ENCODE results near the gene XRCC6.
"Not testable (repeated sequence)": the region's sequence is repeated elsewhere in the genome, so short reads cannot be mapped to it uniquely, and the experiment has no call there.

Gene XRCC6

DNA sequence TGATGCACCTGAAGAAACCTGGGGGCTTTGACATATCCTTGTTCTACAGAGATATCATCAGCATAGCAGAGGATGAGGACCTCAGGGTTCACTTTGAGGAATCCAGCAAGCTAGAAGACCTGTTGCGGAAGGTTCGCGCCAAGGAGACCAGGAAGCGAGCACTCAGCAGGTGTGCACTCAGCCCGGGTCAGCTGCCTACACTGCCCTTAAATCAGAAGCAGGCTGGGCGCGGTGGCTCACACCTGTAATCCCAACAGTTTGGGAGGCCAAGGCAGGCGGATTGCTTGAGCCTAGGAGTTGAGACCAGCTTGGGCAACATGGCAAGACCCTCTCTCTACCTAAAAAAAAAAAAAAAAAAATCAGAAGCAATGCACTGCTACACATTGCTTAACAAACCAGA lies 16.5 kb downstream of the XRCC6 start:
- not testable (repeated sequence) for H3K9ac ChIP-seq (ENCODE audit: low read length); H3K27me3 ChIP-seq (ENCODE audit: control insufficient read depth, insufficient read depth, low read length); H3K4me3 ChIP-seq (ENCODE audit: low read length); H3K9me3 ChIP-seq (ENCODE audit: control insufficient read depth, low read length); H3K4me1 ChIP-seq (ENCODE audit: control insufficient read depth, insufficient read depth, low read length)
- H3K36me3 ChIP-seq (ENCODE audit: control insufficient read depth, insufficient read depth, low read length), result peaks cover 18% of the 10 kb centered on the region

- Histone ChIP-seq H3K4me3 (ENCODE audit: low read length) (no peak overlapping the region), H3K9ac (ENCODE audit: low read length) (no peak overlapping the region), H3K4me1 (ENCODE audit: control insufficient read depth, insufficient read depth, low read length) (no peaks in the 10 kb centered on the region), H3K36me3 (ENCODE audit: control insufficient read depth, insufficient read depth, low read length) (peaks cover 18% of the 10 kb centered on the region), H3K27me3 (ENCODE audit: control insufficient read depth, insufficient read depth, low read length) (no peaks in the 10 kb centered on the region), H3K9me3 (ENCODE audit: control insufficient read depth, low read length) (no peaks in the 10 kb centered on the region)
These were observed 17.0 kb downstream of the XRCC6 start for GRCh38 chr22:41638124-41638523.

DNA sequence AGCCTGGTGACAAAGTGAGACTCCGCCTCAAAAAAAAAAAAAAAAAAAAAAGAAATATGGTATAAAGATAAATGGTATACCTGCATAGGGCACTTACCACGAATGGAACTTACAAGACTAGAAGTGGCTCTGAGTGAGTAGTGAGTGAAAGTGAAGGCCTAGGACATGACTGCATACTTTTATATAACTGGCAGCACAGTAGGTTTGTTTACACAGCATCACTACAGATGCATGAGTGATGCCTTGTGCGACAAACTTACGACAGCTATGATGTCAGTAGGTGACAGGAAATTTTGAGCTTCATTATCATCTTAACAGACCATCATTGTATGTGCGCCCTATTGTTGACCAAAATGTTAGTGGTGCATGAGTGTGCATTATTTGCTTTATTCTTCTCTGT lies 17.7 kb downstream of the XRCC6 start:
- peaks cover 18% of the 10 kb centered on the region for H3K36me3 ChIP-seq (ENCODE audit: control insufficient read depth, insufficient read depth, low read length)
- H3K27me3 ChIP-seq (ENCODE audit: control insufficient read depth, insufficient read depth, low read length), result no peaks in the 10 kb centered on the region
- H3K9me3 ChIP-seq (ENCODE audit: control insufficient read depth, low read length), result no peaks in the 10 kb centered on the region
- no peak overlapping the region for H3K9ac ChIP-seq (ENCODE audit: low read length)
- H3K4me3 ChIP-seq (ENCODE audit: low read length), result no peak overlapping the region
- no peaks in the 10 kb centered on the region for H3K4me1 ChIP-seq (ENCODE audit: control insufficient read depth, insufficient read depth, low read length)

- H3K36me3 ChIP-seq (ENCODE audit: control insufficient read depth, insufficient read depth, low read length), result peaks cover 8% of the 10 kb centered on the region
- H3K9me3 ChIP-seq (ENCODE audit: control insufficient read depth, low read length), result no peaks in the 10 kb centered on the region
- H3K27me3 ChIP-seq (ENCODE audit: control insufficient read depth, insufficient read depth, low read length), result no peaks in the 10 kb centered on the region
- H3K4me1 ChIP-seq (ENCODE audit: control insufficient read depth, insufficient read depth, low read length), result no peaks in the 10 kb centered on the region
- H3K4me3 ChIP-seq (ENCODE audit: low read length), result no peak overlapping the region
- no peak overlapping the region for H3K9ac ChIP-seq (ENCODE audit: low read length)
These were observed 20.8 kb downstream of the XRCC6 start for GRCh38 chr22:41641854-41642253.

DNA sequence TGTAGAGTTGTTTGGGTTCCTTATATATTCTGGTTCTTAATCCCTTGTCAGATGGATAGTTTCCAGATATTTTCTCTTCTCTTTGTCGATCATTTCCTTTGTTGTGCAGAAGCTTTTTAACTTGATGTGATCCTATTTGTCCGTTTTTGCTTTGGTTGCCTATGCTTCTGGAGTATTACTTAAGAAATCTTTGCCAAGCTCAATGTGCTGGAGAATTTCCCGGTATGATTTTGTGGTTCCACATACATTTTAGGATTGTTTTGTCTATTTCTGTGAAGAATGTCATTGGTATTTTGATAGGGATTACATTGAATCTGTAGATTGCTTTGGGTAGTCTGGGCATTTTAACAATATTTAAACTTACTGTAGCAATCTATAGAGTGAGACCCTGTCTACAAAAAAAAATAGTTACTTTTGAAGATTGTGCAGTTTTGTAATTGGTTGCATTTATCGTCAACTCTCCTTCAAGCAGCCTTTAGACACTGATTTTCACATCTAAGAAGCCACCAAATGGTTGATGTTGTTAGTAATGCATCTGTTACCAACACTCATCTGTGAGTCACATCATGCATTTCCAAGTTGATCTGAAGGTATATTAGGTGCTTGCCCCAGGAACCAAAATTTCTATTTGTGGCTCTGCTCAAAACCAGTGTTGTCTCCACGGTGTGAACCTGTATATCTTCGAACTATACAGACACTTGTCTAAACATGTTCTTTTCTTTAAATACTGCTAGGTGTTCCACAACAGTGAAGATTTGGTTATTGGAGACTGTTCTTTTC lies 21.4 kb downstream of the XRCC6 start:
- Histone ChIP-seq H3K9ac (ENCODE audit: low read length) (no peak overlapping the region), H3K4me3 (ENCODE audit: low read length) (no peak overlapping the region), H3K4me1 (ENCODE audit: control insufficient read depth, insufficient read depth, low read length) (no peaks in the 10 kb centered on the region), H3K27me3 (ENCODE audit: control insufficient read depth, insufficient read depth, low read length) (no peaks in the 10 kb centered on the region), H3K36me3 (ENCODE audit: control insufficient read depth, insufficient read depth, low read length) (peaks cover 8% of the 10 kb centered on the region), H3K9me3 (ENCODE audit: control insufficient read depth, low read length) (no peaks in the 10 kb centered on the region)

DNA sequence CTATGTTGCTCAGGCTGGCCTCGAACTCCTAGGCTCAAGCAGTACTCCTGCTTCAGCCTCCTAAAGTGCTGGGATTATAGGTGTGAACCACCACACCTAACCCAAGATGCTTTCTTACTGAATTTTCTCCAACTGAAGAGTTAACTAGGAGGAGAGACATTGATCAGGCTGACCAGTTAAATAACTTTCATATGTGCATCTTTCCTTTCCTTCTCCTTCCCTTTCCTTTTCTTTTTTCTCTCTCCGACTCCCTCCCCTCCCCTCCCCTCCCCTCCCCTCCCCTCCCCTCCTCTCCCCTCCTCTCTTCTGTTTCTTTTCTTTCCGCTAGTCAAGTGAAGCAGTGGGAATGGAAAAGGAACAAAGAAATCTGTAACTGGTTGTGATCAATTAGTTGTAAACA lies 26.7 kb downstream of the XRCC6 start:
- Histone ChIP-seq H3K9ac (ENCODE audit: low read length) (no peak overlapping the region), H3K27me3 (ENCODE audit: control insufficient read depth, insufficient read depth, low read length) (no peaks in the 10 kb centered on the region), H3K4me3 (ENCODE audit: low read length) (no peak overlapping the region), H3K9me3 (ENCODE audit: control insufficient read depth, low read length) (no peaks in the 10 kb centered on the region), H3K4me1 (ENCODE audit: control insufficient read depth, insufficient read depth, low read length) (no peaks in the 10 kb centered on the region), H3K36me3 (ENCODE audit: control insufficient read depth, insufficient read depth, low read length) (peaks cover 15% of the 10 kb centered on the region)

DNA sequence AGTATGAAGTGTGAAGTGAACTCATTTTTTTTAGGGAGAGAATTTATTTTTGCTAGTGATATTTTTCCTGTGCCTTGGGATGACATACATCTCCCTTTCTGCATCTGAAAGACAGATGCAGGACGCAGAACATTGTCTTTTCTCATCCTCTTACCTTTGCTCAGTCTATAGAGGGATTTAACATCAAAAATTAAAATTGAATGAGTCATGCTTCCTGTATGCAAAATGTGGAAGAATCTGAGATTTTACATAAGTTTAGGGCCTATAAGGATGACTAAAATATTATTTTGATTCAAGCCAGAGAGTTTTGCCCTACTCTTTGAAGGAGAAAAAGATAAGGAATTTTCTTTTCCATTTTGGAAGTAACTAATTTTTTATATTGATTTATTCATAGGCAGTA lies 27.3 kb downstream of the XRCC6 start:
- Histone ChIP-seq H3K4me1 (ENCODE audit: control insufficient read depth, insufficient read depth, low read length) (no peaks in the 10 kb centered on the region), H3K27me3 (ENCODE audit: control insufficient read depth, insufficient read depth, low read length) (no peaks in the 10 kb centered on the region)

DNA sequence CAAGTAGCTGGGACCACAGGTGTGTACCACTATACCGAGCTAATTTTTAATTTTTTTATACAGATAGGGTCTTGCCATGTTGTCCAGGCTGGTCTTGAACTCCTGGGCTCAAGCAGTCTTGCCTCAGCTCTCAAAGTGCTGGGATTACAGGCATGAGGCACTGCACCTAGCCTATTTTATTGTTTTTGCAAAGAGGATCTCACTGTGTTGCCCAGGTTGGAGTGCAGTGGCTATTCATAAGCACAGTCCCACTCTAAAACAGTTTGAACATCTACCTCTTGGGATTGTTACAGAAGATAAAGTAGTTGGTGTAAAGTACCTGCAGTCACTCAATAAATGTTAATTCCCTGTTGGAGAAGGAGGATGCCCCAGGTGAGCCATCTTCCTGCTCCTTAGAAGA lies 29.1 kb downstream of the XRCC6 start:
- no peaks in the 10 kb centered on the region for H3K9me3 ChIP-seq (ENCODE audit: control insufficient read depth, low read length)
- no peak overlapping the region for H3K9ac ChIP-seq (ENCODE audit: low read length)
- H3K27me3 ChIP-seq (ENCODE audit: control insufficient read depth, insufficient read depth, low read length), result no peaks in the 10 kb centered on the region
- H3K4me3 ChIP-seq (ENCODE audit: low read length), result no peak overlapping the region
- H3K36me3 ChIP-seq (ENCODE audit: control insufficient read depth, insufficient read depth, low read length), result peaks cover 19% of the 10 kb centered on the region
- H3K4me1 ChIP-seq (ENCODE audit: control insufficient read depth, insufficient read depth, low read length), result no peaks in the 10 kb centered on the region

More for the DNA sequence above, 27.3 kb downstream of the XRCC6 start:
- H3K9me3 ChIP-seq (ENCODE audit: control insufficient read depth, low read length), result no peaks in the 10 kb centered on the region
- H3K36me3 ChIP-seq (ENCODE audit: control insufficient read depth, insufficient read depth, low read length), result peaks cover 15% of the 10 kb centered on the region
- H3K9ac ChIP-seq (ENCODE audit: low read length), result no peak overlapping the region
- H3K4me3 ChIP-seq (ENCODE audit: low read length), result no peak overlapping the region

- H3K27me3 ChIP-seq (ENCODE audit: control insufficient read depth, insufficient read depth, low read length), result no peaks in the 10 kb centered on the region
- H3K36me3 ChIP-seq (ENCODE audit: control insufficient read depth, insufficient read depth, low read length), result peaks cover 19% of the 10 kb centered on the region
- H3K9ac ChIP-seq (ENCODE audit: low read length), result no peak overlapping the region
These were observed 29.7 kb downstream of the XRCC6 start for GRCh38 chr22:41650821-41651220.

GRCh38 chr22:41654322-41654721 lies 33.2 kb downstream of the XRCC6 start:
- Histone ChIP-seq H3K9ac (ENCODE audit: low read length) (no peak overlapping the region), H3K36me3 (ENCODE audit: control insufficient read depth, insufficient read depth, low read length) (peaks cover 19% of the 10 kb centered on the region), H3K4me3 (ENCODE audit: low read length) (no peak overlapping the region), H3K4me1 (ENCODE audit: control insufficient read depth, insufficient read depth, low read length) (no peaks in the 10 kb centered on the region), H3K27me3 (ENCODE audit: control insufficient read depth, insufficient read depth, low read length) (no peaks in the 10 kb centered on the region), H3K9me3 (ENCODE audit: control insufficient read depth, low read length) (no peaks in the 10 kb centered on the region)

More at GRCh38 chr22:41650821-41651220, 29.7 kb downstream of the XRCC6 start:
- Histone ChIP-seq H3K9me3 (ENCODE audit: control insufficient read depth, low read length) (no peaks in the 10 kb centered on the region), H3K4me3 (ENCODE audit: low read length) (no peak overlapping the region), H3K4me1 (ENCODE audit: control insufficient read depth, insufficient read depth, low read length) (no peaks in the 10 kb centered on the region)

DNA sequence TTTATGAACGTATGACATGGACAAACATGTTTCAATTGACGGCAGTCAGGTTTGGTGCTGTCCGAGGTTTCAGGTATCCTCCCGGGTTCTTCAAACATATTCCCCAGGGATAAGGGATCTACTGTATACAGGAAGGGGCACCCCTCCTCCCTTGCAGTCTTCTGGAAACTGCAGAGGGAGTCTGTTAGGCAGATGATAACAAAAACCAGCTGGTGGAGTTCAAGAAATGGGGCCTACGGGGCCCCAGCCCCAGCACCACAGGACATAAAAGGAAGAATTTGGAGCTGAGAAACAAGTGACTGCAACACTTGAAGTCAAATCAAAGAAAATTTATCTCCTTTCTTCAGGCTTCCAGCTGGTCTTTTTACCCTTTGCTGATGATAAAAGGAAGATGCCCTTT lies 35.5 kb downstream of the XRCC6 start:
- Histone ChIP-seq H3K9ac (ENCODE audit: low read length) (no peak overlapping the region), H3K4me1 (ENCODE audit: control insufficient read depth, insufficient read depth, low read length) (no peaks in the 10 kb centered on the region), H3K9me3 (ENCODE audit: control insufficient read depth, low read length) (no peaks in the 10 kb centered on the region), H3K36me3 (ENCODE audit: control insufficient read depth, insufficient read depth, low read length) (peaks cover 22% of the 10 kb centered on the region), H3K27me3 (ENCODE audit: control insufficient read depth, insufficient read depth, low read length) (no peaks in the 10 kb centered on the region), H3K4me3 (ENCODE audit: low read length) (no peak overlapping the region)

GRCh38 chr22:41657709-41658108 lies 36.6 kb downstream of the XRCC6 start:
- Histone ChIP-seq H3K9me3 (ENCODE audit: control insufficient read depth, low read length) (no peaks in the 10 kb centered on the region), H3K27me3 (ENCODE audit: control insufficient read depth, insufficient read depth, low read length) (no peaks in the 10 kb centered on the region), H3K36me3 (ENCODE audit: control insufficient read depth, insufficient read depth, low read length) (peaks cover 23% of the 10 kb centered on the region), H3K4me3 (ENCODE audit: low read length) (no peak overlapping the region), H3K9ac (ENCODE audit: low read length) (no peak overlapping the region), H3K4me1 (ENCODE audit: control insufficient read depth, insufficient read depth, low read length) (no peaks in the 10 kb centered on the region)

GRCh38 chr22:41658869-41659268 lies 37.8 kb downstream of the XRCC6 start:
- Histone ChIP-seq H3K9ac (ENCODE audit: low read length) (no peak overlapping the region), H3K4me3 (ENCODE audit: low read length) (no peak overlapping the region), H3K4me1 (ENCODE audit: control insufficient read depth, insufficient read depth, low read length) (no peaks in the 10 kb centered on the region), H3K27me3 (ENCODE audit: control insufficient read depth, insufficient read depth, low read length) (no peaks in the 10 kb centered on the region), H3K9me3 (ENCODE audit: control insufficient read depth, low read length) (no peaks in the 10 kb centered on the region), H3K36me3 (ENCODE audit: control insufficient read depth, insufficient read depth, low read length) (peaks cover 23% of the 10 kb centered on the region)
